HG03575 (cell line): ENCODE results near the gene OR2V2.
"Not testable (repeated sequence)": the region's sequence is repeated elsewhere in the genome, so short reads cannot be mapped to it uniquely, and the experiment has no call there.

ENCODE experiments used
- ATAC-seq: cut with Tn5 transposase; IDR thresholded peaks from one replicate; pipeline ENCODE4 v1.9.1; 2021; ENCODE audit not compliant: unreplicated experiment, insufficient number of reproducible peaks, low FRiP score; ENCODE audit errors: extremely low read depth

The OR2V2 gene

DNA sequence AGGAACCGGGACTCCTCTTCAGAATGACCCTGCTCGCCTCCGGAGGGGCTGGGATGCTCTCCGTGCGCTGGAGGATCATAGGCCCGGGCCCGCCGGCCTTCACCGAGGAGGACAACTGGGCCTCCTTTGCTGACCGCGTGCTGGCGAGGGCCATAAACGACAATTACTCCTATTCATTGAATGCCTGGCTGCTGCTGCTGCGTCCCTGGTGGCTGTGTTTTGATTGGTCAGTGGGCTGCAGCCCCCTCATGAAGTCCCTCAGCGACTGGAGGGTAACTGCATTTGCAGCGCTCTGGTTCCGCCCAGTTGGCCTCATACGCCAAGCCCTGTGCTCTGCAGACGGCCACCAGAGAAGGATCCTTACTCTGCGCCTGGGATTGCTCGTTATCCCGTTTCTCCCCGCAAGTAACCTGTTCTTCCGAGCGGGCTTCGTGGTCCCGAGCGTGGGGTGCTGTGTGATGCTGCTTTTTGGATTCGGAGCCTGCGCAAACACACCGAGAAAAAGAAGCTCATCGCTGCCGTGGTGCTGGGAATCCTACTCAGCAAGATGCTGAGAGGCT, 33.0 kb upstream of the OR2V2 start:
- ATAC-seq, result no peak

DNA sequence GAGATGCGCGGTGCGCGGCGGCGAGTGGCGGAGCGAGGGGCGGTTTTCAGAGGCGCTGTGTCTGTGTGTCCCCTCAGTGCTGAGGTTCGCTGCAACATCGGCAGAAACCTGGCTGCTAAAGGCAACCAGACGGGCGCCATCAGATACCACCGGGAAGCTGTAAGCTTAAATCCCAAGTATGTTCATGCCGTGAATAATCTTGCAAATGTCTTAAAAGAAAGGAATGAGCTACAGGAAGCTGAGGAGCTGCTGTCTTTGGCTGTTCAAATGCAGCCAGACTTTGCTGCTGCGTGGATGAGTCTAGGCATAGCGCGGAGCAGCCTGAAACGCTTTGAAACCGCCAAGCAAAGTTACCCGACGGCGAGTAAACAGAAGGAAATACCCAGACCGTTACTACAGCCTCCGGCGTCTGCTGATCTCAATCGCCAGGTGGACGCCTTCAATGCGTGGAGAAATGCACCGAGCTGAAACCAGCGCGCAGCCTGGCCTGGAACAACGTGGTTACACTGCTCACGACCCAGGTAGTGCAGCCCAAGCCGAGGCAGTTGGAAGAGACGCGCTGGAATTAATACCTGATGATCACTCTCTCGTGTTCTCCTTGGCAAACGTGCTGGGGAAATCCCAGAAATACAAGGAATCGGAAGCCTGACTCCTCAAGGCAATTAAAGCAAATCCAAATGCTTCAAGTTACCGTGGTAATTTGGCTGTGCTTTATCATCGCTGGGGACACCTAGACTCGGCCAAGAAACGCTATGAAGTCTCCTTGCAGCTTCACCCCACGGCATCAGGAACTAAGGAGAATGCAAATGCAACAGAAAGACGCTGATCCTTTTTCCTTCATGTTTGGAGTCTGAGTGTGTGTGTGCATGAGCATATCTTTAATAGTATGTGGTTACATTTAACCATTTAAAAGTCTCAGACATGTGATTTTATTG, 32.3 kb upstream of the OR2V2 start:
- no peak for ATAC-seq

- no peak for ATAC-seq
Observed at GRCh38 chr5:181118369-181118768, 29.0 kb upstream of the OR2V2 start.

DNA sequence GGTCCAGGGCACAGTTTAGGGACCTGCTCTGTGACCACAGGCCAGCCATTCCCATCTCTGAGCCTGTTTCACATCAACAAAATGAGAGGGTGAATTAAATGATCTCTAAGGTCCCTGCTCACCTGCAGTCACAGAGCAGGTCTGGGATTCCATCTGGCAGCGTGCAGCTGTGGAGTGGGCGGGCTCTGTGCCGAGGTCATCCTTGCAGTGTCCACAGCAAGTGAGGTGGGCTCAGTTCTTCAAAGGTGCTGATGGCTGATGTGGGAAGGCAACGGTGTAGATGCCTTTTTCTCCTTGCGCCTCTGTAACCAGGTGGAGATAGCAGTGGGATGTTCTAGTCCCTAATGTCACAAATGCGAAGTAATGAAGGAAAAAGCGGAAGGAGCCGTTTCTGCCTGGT, 28.3 kb upstream of the OR2V2 start:
- no peak for ATAC-seq

DNA sequence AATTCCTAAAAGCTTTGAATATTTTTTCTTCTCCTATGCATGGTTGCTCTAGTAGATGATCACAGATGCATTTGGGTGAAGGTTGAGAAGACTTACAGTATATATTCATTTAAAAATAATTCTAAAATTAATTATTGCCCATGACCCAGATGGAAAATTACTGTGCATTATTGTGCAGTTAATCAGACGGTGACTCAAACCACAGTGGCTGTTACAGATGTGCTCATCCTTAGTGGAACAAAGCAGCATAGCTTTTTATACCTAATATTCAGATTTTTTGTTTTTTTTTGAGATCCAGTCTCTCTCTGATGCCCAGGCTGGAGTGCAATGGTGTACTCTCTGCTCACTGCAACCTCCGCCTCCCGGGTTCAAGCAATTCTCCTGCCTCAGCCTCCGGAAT, 27.1 kb upstream of the OR2V2 start:
- ATAC-seq, result no peak

DNA sequence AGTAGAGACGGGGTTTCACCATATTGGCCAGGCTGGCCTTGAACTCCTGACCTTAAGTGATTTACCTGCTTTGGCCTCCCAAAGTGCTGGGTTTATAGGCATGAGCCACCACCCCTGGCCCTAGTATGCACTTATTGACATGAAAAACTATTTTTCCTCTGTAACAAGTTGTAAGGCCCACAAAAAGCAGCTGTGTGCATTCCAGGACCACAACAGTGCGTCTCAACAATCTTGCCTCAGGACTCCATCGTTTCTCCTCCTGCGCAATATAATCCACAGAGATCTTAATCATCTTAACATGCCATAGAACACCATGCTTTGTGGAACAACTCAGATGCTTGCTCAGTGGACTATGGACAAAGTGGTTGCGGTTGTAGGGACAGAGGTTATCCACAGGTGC, 26.6 kb upstream of the OR2V2 start:
- ATAC-seq, result no peak

- no peak for ATAC-seq
Observed at GRCh38 chr5:181121675-181122561, 25.5 kb upstream of the OR2V2 start.

GRCh38 chr5:181124526-181124925, 22.9 kb upstream of the OR2V2 start:
- no peak for ATAC-seq

DNA sequence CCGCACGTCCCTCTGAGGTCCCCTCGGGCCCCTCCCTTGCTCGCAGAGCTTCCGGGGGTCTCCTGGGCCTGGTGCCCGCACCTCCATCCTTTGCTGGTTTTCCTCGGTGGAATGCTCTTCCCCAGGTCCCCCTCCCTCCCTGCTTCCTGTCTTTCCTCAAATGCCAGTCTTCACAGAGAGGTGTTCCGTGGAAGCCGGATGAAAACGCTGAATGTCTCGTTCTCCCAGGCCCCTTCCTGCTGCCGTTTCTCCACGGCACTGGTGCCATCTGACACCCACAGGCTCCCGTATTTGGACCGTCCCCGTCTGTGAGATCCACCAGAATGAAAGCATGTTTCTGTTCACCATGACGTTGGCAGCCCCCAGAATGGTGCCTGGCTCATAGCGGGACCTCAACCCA, 20.5 kb upstream of the OR2V2 start:
- no peak for ATAC-seq

GRCh38 chr5:181127456-181127855, 19.9 kb upstream of the OR2V2 start:
- ATAC-seq, result no peak

DNA sequence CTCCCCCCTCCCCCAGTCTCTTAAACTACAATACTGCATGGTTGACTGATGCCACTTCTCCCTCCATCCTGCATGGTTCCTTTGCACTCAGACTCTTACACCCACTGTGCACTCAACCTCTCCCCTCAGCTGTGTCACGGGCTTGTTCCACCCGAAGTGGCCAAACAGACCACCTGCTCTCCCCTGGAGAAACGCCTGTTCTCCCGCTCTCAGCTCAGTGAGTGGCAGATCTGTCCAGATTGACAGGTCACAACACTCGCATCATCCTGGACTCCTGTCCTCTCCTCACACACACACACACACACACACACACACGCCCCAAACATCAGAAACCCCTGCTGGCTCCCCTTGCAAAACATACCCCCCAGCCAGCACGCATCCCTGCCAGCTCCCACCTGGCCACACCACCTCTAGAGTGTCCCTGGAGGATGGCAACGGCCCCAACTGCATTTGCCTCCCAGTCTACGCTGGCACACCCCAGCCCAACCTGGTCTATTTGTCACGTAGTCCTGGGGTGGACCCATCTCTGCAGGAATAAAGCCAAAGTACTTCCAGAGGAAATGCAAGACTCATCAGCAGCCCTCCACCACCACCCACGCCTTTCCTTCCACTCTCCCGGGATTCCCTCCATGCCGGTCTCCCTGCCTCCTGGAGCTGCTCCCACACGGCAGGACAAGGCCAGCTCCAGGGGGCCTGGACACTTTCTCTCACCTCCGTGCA, 19.3 kb upstream of the OR2V2 start:
- no peak for ATAC-seq

GRCh38 chr5:181129601-181130000, 17.8 kb upstream of the OR2V2 start:
- ATAC-seq, result no peak

- not testable (repeated sequence) for ATAC-seq
Observed at GRCh38 chr5:181130081-181130480, 17.3 kb upstream of the OR2V2 start.

- ATAC-seq, result no peak
Observed at GRCh38 chr5:181130832-181131496, 16.4 kb upstream of the OR2V2 start, which contains the start of gene OR2V1. TSS of gene OR2V1 (minus strand) at chr5:181131169. CDS start at chr5:181125304, 5,865 bp downstream.

GRCh38 chr5:181131514-181131913, 15.9 kb upstream of the OR2V2 start:
- ATAC-seq, result no peak

GRCh38 chr5:181133083-181133482, 14.3 kb upstream of the OR2V2 start:
- ATAC-seq, result no peak

GRCh38 chr5:181133610-181134231, 13.7 kb upstream of the OR2V2 start:
- no peak for ATAC-seq

GRCh38 chr5:181134259-181134658, 13.1 kb upstream of the OR2V2 start:
- no peak for ATAC-seq
